Stimulated activated naive CD8-positive, alpha-beta T cell treated with anti-CD3 and anti-CD28 coated beads, Interleukin-15, Interleukin-2, amounts not matched to agents 100 U/mL and 50 U/mL, for 24 hours (primary cell): Measurements from ENCODE around the gene DDR1.

Source experiments
- ATAC-seq: fragments of 150-1000 bp; cut with Tn5 transposase; one replicate; pipeline ENCODE4 v1.10.0; 2021
- DNase-seq: peaks from one replicate; pipeline ENCODE4 v3.0.0; 2021

DDR1 gene

DNA sequence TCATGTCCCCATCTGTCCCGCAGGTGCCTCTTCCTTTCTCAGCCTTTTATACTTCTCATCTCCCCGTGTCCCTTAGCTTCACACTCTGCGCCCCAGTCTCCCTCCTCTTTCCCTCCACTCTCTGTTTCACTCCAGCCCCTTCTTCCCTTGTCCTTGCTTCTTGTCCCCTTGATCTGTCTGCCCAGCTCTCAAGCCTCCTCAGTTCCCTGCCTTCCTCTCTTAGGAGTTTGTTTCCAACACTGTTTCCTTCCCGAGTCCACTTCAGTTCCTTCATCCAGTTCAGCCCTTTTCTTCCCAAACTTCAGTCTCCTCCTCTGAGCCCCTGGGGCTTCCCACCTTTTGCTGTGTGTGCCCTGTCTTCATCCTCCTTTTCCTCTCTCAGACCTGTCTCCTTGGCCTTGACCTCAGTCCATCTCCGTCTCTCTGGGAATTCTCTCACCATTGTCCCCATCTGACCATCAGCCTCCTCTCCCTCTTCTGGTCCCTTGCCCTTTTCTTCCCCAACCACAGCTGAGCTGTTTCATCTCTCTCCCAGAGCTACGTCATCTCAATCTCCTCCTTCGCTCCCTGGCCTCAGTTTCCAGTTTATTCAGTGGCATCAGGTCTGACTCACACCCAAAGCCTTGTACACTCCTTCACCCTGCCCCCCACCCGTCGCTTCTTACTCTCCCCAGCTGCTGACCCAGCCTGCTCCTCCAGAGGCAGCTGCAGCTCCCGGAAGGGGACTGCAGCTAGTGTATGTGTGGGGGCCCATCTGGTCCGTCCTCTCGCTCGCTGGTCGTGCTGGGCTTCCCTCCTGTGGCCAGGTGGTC, 2.7 kb upstream of the DDR1 start:
- no peak for DNase-seq

DNA sequence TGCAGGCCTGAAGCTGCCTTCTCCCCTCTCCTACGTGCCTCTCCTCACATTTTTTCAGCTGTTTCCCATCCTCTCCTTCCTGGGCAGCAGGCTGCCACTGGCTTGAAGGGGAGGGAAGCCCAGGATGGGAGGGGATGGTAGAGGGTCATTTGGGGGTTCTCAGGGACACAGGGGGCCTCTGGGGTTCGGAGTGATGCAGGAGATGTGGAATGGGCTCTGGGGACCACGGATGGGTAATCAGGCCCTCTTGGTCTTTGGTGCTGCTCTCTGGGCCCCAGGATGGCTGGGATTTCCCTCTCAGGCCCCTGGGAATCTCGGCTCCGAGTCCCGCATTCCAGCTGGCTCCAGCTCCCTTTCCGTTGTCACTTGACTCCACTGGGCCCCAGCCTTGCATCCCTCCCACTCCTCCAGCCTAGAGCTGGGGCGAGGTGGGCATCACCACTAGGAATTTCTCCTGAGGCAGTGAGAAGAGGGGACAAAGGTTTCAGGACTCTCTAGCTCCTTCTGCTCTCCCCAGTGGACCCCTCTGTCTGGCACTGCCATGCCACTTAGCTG, 2.0 kb upstream of the DDR1 start:
- ATAC-seq (no peak), DNase-seq (no peak)

More for the DNA sequence above, 2.7 kb upstream of the DDR1 start:
- ATAC-seq, result no peak

DNA sequence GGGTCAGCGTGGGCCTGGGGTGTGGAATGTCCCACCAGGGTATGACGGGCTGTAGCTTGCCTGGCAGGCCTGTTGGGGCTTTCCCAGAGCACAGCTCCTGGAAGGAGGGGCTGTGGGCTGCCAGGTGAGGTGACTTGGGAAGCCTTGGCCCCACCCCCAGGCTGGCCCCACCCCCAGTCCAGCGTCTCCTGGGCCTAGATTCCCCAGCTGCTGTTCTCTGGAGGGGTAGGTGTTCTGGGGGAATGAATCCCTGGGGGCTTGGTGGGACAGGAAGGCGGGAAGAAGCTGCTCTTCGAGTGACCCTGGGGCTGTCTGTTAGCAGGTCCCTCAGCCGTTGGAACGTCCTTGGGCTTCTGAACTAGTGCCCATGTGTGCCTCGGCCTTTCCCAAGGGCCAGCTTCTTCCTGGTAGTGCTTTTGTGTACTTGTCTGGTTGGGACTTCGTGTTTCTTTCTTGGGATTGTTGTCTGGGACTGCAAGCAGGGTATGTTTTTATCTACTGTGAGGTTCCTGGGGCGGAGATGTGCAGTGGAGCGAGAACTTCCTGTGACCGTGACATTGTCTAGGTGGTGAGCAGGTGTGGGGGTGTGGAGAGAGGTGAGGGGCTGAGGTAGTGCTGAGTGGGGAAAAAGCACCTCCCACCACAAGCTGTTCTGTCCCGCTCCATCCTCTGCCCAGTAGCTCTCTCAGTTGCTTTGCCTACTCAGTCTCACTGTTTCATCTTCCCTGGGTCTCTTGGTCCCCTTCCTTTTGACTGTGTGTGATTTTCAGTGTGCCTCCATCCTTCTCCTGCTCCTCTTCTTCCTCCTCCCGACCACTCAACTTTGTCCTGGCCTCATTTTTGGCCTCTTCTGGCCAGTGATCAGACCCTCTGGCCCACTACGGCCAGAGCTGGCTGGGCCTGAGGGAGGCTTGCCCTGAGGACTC, 1.3 kb upstream of the DDR1 start:
- ATAC-seq, result no peak
- no peak for DNase-seq

DNA sequence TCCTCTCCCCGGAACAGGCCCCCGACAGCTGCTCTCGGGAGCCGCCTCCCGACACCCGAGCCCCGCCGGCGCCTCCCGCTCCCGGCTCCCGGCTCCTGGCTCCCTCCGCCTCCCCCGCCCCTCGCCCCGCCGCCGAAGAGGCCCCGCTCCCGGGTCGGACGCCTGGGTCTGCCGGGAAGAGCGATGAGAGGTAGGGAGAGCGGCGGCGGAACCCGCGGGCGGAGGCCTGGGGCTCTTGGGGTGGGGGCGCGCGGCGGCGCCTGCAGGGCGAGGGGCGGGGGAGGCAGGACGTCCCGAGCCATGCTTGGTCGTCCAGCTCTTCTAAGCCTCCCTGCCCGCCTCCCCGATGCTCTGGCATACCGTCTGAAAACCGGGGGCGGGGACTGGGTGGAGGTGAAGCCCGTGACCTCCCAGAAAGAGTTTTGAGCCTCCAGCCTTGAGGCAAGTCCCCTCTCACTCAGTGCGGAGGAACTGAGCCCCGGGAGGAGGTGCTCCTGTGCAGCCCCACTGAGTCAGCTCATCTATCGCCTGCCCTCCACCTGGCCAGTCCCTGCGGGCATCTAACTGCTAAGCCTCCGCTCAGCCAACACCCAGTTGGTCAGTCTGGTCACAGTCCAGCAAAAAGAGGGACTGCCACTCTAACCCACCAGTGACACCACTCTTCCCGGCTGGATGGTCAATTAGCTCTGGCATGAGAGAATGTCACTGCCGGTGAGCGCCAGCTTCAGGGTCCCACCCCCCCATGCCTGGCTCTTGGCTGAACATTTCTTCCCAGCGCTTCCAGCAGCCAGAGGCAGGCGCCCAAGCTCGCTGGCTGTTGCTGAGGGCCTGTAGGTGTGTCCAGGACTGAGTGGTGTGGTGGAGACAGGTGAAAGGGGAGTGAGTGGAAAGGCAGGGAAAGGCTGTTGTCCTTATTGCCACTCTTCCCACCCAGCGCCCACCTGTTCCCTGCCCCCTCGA, 482 bp downstream of the DDR1 start:
- peak; percentile 71 for DNase-seq

DNA sequence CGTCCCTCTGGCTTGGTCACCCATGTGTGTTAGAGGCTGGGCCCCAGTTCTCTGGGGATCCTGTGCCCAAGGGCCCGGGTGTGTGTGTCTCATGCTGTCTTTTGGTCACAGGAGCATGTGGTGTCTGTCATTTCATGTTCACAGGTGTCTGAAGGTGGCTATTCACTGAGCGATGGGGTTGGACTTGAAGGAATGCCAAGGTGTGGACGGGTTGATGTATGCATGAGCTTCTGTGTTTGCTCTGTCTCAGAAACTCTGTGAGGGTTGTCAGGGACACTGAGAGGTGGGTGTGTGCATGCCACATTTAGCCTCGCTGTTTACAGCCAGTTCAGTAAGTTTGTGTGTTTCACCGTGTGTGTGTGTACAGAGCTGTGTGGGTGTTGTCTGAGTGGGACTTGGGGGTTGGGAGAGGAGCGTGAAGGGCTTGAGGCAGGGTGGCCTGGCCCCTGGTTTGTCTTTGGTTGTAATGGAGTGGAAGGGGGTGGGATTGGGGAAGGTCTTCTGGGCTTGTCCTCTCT, 1.2 kb downstream of the DDR1 start:
- no peak for DNase-seq
- ATAC-seq, result no peak

More for the DNA sequence above, 482 bp downstream of the DDR1 start:
- ATAC-seq, result peak; percentile 61

DNA sequence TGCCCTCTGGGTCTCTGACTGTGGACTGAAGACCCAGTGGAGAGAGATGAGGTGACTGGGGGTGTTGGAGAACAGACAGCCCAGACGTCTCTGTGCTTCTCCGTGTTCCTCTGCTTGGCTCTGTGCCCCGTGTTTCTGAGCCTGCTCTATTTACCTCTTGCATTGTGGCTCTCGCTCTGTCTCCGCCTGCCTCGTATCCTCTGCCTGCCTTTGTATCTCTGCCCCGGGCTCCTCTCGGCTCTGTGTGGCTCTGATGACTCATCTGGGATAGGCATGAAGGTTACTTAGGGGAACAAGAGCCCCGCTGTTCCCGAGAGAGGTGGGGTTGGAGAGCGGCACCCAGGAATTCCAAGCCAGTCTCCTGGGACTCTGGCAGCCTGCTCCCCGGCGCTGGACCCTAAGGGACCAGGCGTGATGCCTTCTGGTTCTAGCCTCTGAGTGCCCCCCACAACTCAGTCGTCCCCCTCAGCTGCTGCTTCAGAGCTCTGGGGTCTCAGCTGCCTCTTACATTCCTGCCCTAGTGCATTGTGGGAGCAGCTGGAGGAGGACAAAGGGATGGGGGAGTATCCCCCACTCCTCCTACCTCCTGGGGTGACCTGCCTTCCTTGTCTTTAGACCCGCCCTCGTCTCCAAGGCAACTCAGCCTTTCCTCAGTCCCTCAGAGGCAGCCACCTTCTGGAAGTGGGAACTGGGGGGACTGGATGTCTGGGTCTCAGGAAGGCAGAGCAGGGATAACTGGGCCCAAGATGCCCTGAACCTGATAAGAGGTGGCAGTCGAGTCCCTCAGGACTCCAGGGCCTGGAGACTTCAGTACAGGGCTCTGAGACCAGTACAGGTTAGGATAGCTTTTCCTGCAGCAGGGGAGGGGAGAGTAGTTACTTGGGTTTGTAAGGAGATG, 1.9 kb downstream of the DDR1 start:
- ATAC-seq, result peak; percentile 29
- DNase-seq, result no peak

DNA sequence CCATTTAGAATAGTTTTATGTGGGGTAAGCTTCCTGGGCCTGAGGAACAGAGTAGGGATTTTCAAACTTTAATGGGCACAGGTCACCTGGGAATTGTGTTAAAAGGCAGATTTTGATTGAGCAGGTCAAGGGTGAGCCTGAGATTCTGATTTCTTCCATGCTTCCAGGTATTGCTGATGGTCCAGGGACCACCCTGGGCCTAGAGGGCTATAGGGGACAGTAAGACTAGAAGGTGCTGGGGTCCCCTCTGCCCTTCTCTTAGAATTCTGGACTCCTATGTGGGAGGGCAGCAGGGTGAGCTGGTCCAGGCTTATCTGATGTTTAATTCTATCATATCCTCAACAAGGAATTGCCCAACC, 2.6 kb downstream of the DDR1 start:
- no peak for DNase-seq
- no peak for ATAC-seq

DNA sequence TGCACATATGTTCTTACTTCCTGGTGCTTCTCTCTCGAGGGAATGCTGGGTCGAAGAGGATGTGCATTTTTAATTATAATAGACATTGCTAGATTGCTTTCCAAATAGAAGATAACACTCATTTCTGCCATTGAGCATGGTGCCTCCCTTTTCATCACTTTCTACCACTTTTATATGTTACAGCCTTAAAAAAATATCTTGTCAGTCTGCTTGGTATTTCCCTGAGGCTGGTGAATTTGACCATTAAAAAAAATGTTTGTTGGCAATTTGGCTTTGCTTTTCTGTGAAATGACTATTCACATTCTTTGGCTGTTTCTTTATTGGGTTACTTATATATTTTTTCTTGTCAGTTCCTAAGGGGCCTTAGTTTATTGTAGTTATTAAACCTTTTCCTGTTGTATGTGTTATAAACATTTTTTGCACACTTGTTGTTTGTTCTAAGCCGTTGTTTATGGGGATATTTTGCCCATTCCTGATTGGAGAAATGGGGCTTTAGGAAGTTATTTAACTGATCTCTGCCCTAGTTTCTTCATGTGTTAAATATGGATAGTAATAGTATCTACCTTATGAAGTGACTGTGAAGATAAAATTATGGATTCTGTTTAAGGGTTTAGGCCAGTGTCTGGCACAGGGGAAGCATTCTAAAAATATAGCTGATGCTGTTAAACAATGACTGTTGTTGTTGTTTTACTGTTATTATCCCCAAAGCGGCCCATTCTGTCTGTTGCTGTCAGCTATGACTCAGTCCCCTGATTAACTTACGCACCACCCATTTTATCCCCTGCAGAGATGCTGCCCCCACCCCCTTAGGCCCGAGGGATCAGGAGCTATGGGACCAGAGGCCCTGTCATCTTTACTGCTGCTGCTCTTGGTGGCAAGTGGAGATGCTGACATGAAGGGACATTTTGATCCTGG, 3.8 kb downstream of the DDR1 start:
- no peak for ATAC-seq

DNA sequence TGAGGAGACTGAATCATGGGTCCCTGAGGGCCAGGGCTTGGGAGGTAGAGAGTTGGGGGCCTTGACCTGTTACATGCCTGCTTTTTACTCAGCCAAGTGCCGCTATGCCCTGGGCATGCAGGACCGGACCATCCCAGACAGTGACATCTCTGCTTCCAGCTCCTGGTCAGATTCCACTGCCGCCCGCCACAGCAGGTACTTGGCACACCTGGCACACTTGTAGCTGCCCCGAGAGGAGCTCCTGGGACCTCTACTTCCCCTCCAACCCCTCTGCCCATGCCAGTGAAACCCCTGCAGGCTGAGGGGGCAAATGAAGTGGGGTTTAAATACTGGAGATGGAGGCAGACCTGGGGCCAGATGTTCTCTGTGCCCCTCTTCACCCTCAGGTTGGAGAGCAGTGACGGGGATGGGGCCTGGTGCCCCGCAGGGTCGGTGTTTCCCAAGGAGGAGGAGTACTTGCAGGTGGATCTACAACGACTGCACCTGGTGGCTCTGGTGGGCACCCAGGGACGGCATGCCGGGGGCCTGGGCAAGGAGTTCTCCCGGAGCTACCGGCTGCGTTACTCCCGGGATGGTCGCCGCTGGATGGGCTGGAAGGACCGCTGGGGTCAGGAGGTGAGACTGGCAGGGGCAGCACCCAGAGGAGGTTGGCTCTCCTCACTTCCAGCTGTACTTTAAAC, 4.6 kb downstream of the DDR1 start:
- DNase-seq (no peak), ATAC-seq (no peak)

More for the DNA sequence above, 3.8 kb downstream of the DDR1 start:
- DNase-seq, result no peak

DNA sequence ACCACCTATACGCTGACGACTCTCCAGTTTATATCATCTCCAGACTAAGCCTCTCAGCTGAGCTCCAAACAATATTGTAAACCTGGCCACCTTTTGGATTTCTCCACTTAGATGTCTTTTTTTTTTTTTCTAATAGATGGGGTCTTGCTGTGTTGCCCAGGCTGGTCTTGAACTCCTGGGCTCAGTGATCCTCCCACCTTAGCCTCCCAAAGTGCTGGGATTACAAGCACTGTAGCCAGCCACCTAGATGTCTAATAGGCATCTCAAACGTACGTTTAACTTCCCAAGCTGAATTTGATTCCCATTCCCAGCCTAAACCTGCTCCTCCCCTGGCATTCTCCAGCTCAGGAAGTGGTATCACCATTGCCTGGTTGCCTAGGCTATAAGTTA, 5.2 kb downstream of the DDR1 start:
- ATAC-seq (no peak), DNase-seq (no peak)

DNA sequence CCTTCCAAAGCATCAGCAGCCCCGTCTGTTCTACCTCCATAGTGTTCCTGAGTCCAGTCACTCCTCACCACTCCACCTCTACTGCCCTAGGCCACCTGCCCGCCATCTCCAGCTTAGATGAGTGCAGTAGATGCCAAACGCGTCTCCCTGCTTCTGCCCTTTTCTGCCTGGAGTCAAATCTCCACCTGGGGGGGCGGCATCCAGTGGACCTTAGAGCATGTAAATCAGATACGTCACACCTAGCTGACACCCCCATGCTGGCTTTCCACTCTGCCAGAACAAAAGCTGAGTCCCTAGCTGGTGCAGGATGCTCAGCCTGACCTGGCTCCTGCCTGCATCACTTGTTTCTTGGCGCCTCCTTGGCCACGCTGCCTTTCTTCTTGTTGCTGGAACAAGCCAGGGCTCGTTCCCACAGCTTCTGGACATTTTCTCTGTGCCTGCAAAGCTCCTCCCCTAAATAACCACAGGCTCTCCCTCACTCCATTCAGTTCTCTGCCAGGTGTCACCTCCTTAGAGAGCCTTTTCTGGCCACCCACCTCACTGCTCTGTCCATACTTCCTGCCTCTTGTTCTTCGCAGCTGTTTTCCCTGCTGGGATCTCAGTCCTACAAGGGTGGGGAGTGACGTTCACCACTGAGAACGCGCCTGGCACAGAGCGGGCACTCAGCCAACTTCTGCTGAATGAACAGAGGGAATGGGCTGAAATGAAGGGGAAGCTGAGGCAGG, 5.8 kb downstream of the DDR1 start:
- ATAC-seq (no peak), DNase-seq (no peak)

DNA sequence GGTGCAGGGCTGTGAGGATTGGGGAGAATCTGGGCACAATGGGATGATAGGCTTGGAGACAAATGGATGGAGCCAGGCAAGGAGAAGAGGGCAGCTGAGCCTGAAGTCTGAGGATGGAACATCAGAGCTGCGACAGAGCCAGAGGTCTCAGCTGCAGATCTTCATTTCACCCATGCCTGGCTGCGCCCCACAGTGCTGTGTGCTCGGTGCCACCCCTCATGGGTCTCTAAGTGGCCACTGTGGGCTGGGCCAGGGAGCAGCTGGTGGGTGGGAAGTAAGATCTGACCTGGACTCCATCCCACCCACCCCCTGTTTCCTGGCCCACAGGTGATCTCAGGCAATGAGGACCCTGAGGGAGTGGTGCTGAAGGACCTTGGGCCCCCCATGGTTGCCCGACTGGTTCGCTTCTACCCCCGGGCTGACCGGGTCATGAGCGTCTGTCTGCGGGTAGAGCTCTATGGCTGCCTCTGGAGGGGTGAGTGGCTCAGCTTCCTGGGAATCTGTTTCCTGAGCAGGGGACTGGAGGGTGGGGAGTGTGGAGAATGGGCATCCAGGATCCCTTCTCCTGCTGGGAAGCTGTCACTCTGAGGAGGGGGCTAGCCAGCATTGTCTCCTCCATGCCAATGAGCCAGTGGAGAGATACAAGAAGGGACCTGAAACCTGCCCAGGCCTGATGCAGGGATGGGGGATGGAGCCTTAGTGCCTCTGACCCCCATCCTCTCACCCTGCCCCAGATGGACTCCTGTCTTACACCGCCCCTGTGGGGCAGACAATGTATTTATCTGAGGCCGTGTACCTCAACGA, 6.5 kb downstream of the DDR1 start:
- no peak for ATAC-seq

DNA sequence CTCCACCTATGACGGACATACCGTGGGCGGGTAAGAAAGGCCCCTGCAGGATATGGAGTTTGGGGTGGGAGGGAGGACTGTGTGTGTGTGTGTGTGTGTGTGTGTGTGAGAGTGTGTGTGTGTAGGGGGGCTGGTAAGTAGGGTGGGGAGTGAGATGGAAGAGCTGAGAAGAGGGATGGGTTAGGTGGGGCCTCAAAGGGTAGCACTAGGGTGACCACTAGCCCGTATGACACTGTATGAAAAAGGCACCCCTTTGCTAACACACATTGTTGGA, 7.1 kb downstream of the DDR1 start:
- ATAC-seq (no peak), DNase-seq (no peak)

More for the DNA sequence above, 6.5 kb downstream of the DDR1 start:
- DNase-seq, result no peak

DNA sequence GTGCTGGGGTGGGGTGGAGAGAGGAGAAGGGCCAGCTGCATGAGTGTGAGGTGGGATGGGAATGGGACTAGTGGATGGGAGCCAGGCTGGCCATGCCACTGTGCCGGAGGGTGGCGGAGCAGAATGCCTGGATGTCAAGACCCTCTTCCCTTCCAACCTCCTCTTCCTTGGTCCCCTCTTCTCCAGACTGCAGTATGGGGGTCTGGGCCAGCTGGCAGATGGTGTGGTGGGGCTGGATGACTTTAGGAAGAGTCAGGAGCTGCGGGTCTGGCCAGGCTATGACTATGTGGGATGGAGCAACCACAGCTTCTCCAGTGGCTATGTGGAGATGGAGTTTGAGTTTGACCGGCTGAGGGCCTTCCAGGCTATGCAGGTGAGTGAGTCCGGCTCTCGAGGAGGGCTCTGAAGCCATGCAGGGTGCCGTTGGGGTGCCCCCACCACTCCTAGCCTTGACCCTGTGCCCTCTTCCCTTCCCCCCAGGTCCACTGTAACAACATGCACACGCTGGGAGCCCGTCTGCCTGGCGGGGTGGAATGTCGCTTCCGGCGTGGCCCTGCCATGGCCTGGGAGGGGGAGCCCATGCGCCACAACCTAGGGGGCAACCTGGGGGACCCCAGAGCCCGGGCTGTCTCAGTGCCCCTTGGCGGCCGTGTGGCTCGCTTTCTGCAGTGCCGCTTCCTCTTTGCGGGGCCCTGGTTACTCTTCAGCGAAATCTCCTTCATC, 7.7 kb downstream of the DDR1 start:
- no peak for DNase-seq
- ATAC-seq, result no peak

DNA sequence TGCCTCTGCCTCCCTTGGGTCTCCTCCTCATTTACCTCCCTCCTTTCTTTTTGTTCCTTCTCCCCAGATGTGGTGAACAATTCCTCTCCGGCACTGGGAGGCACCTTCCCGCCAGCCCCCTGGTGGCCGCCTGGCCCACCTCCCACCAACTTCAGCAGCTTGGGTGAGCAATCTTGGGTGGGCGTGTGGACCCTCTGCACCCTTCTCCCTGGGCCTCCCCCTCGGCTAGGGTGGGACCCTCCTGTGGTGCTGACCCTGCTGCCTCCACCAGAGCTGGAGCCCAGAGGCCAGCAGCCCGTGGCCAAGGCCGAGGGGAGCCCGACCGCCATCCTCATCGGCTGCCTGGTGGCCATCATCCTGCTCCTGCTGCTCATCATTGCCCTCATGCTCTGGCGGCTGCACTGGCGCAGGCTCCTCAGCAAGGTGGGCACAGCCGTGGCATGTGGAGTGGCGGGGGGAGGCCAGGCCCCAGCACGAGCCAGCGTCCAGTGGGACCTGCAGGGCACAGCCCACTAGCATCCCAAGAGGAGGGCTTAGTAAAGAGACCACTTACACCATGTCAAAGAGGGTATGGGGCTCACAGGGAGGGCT, 8.8 kb downstream of the DDR1 start:
- no peak for ATAC-seq
- no peak for DNase-seq

DNA sequence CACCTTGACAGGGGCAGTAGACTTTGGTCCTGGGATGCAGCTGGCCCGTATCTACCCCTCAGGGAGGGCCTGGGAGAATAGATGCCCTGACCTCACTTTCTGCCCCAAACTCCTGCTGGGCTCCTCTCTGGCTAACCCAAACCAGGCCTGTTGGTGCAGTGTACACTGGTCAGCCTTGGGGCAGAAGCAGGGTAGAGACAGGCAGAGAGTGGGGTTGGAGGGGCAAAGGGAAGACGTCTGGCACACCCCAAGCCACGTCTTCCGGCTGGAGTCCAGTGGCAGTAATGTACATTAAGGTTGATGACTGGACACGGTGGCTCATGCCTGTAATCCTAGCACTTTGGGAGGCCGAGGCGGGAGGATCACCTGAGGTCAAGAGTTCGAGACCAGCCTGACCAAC, 9.3 kb downstream of the DDR1 start:
- no peak for ATAC-seq
- DNase-seq, result no peak
